Fibroblast of lung (primary cell): ENCODE results near the gene SPACA4.

ENCODE experiments used
- EZH2 ChIP-seq: IDR thresholded peaks from 2 replicates; pipeline ENCODE4 v1.5.1; 2012; ENCODE audit warnings: low read length, control low read depth, mild to moderate bottlenecking; ENCODE audit errors: missing control alignments
- TF ChIP-seq, protein P1 (sequence below), 2 donors: IDR thresholded peaks in 1 of 2; conservative IDR thresholded peaks in 1 of 2; 1 replicate in 1 of 2; 2 replicates in 1 of 2; pipeline ENCODE4 v1.5.1; 2011 to 2012; ENCODE audit warnings: low read length in 2 of 2, control low read depth in 1 of 2, inconsistent platforms in 1 of 2, low read depth in 1 of 2, mild to moderate bottlenecking in 1 of 2

DNA sequence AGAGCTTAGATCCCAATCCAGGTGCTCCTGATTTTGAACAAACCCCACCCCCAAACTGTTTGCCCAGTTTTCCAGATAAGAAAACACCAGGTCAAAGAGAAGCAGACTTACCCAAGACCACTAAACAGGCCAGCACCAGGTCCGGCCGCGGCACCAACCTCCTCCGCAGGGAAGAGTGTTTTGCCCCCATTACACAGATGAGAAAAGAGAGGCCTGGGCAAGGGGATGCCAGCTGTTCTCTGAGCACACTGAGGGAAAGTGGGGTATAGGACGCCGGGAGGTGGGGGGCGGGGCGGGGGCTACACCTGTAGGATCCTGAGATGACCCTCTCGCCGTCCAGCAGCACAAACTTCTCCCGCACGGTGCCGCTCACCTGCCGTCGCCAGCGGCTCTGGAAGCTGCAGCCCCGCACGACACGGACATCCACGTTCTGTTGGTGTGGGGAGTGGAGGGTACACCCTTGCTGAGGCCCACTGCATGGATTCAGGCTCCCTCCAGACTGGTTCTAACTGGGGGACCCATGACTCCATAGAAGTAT is 3.1 kb downstream of the SPACA4 start:
- TF ChIP-seq, protein P1, sequence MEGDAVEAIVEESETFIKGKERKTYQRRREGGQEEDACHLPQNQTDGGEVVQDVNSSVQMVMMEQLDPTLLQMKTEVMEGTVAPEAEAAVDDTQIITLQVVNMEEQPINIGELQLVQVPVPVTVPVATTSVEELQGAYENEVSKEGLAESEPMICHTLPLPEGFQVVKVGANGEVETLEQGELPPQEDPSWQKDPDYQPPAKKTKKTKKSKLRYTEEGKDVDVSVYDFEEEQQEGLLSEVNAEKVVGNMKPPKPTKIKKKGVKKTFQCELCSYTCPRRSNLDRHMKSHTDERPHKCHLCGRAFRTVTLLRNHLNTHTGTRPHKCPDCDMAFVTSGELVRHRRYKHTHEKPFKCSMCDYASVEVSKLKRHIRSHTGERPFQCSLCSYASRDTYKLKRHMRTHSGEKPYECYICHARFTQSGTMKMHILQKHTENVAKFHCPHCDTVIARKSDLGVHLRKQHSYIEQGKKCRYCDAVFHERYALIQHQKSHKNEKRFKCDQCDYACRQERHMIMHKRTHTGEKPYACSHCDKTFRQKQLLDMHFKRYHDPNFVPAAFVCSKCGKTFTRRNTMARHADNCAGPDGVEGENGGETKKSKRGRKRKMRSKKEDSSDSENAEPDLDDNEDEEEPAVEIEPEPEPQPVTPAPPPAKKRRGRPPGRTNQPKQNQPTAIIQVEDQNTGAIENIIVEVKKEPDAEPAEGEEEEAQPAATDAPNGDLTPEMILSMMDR (conservative IDR thresholded peaks at IDR 0.05 in 1 of 2, IDR thresholded peaks at IDR 0.05 in 1 of 2; ENCODE audit: low read depth in 1 of 2, low read length in 2 of 2) = no peak
- TF ChIP-seq EZH2 = no peak
